Testis (tissue), 3 donors: ENCODE results near the gene WWC2. TPM values are rescaled to one million over a fixed set of nuclear protein-coding genes. Genes with fewer than 3 reads are reported as not detected.

Experiments used
- DNase-seq: peaks from one replicate; pipeline ENCODE4 v3.0.0-alpha.2; 2019
- H3K27ac ChIP-seq, 2 donors: fragments of 200-600 bp; sonication (generic); one replicate each; pipeline ENCODE4 v1.5.1; 2019
- H3K27me3 ChIP-seq: fragments of 200-600 bp; sonication (generic); one replicate; pipeline ENCODE4 v1.5.1; 2019
- H3K36me3 ChIP-seq: fragments of 200-600 bp; sonication (generic); one replicate; pipeline ENCODE4 v1.5.1; 2017; ENCODE audit warnings: low read depth; ENCODE audit errors: missing control alignments
- H3K4me1 ChIP-seq: fragments of 200-600 bp; sonication (generic); one replicate; pipeline ENCODE4 v1.5.1; 2019
- H3K4me3 ChIP-seq, 2 donors: fragments of 200-600 bp; sonication (generic); one replicate each; pipeline ENCODE4 v1.5.1; 2017 to 2019
- H3K9me3 ChIP-seq: fragments of 200-600 bp; sonication (generic); one replicate; pipeline ENCODE4 v1.5.1; 2017
- CTCF ChIP-seq, 3 experiments: fragments of 450-650 bp in 2 of 3; fragments of 200-600 bp in 1 of 3; sonication (generic) in 1 of 3; IDR thresholded peaks; one replicate each; pipeline ENCODE4 v1.5.1; 2016 to 2019; ENCODE audit warnings: antibody characterized with exemption in 3 of 3, mild to moderate bottlenecking in 2 of 3, moderate library complexity in 1 of 3
- POLR2A ChIP-seq: fragments of 450-650 bp; IDR thresholded peaks from one replicate; pipeline ENCODE4 v1.6.1; 2017; ENCODE audit warnings: antibody characterized with exemption, mild to moderate bottlenecking, moderate library complexity
- WGBS, 2 donors: methylation state at CpG; one replicate each; pipeline ENCODE4 v1.1.5; 2018; 5-methylcytosine and 5-hydroxymethylcytosine counted together
- intact Hi-C: fragments of 100-400 bp; cut with DNase I; formaldehyde crosslinking; loops from one replicate; pipeline ENCODE4 v1.15.1; 2023; ENCODE audit warnings: low total_unique reads
- polyA plus RNA-seq: library from polyadenylated mRNA; stranded (reverse); fragments of 350-450 nt; fragmentation: Illumina TruSeq; extraction: RNeasy Lipid Tissue Mini Kit (QIAGEN cat#74804); gene quantifications from one replicate; pipeline ENCODE4 v1.2.3, GENCODE V29; 2014; ENCODE audit warnings: low read depth, low replicate concordance; ENCODE audit not compliant: insufficient read depth
- total RNA-seq, 2 donors: library from RNA; depleted of rRNA; stranded (reverse); fragments of >200 nt; gene quantifications; one replicate each; pipeline ENCODE4 v1.2.3, GENCODE V29; 2016

WWC2 gene
- total and polyA plus RNA-seq, 3 donors from 2014 or later = 34.4 to 76.7 (median 64.2) TPM

- no peaks in the 10 kb centered on the region for H3K36me3 ChIP-seq
- no peaks in the 10 kb centered on the region for H3K4me1 ChIP-seq
- H3K27ac ChIP-seq = no peak overlapping the region
- intact Hi-C loops = no loop called here
- TF ChIP-seq POLR2A (no peak), CTCF (IDR thresholded peaks at IDR 0.05) (no peak)
- no peaks in the 10 kb centered on the region for H3K9me3 ChIP-seq
- H3K27me3 ChIP-seq = no peaks in the 10 kb centered on the region
- no peak for DNase-seq
- 91% methylated on average over 3 of the region's 3 CpGs for WGBS, 2 donors
- H3K4me3 ChIP-seq = no peak overlapping the region
These were observed 96.5 kb downstream of the WWC2 start for GRCh38 chr4:183195534-183195933.

- no peak for DNase-seq
- intact Hi-C loops = no loop called here
- Histone ChIP-seq H3K36me3 (no peaks in the 10 kb centered on the region), H3K27me3 (no peaks in the 10 kb centered on the region), H3K4me1 (no peaks in the 10 kb centered on the region), H3K4me3 (no peak overlapping the region), H3K9me3 (no peaks in the 10 kb centered on the region), H3K27ac (no peak overlapping the region)
- WGBS, 2 donors = 63 to 69% methylated on average over 3 of the region's 3 CpGs
- TF ChIP-seq CTCF (IDR thresholded peaks at IDR 0.05) = no peak
- TF ChIP-seq POLR2A = no peak
These were observed 98.1 kb downstream of the WWC2 start for GRCh38 chr4:183197140-183197539.

- Histone ChIP-seq H3K9me3 (no peaks in the 10 kb centered on the region), H3K4me3 (no peak overlapping the region), H3K36me3 (no peaks in the 10 kb centered on the region), H3K4me1 (no peaks in the 10 kb centered on the region), H3K27me3 (no peaks in the 10 kb centered on the region), H3K27ac (no peak overlapping the region)
- intact Hi-C loops = no loop called here
- TF ChIP-seq CTCF (IDR thresholded peaks at IDR 0.05) = no peak
- peak; percentile 86 for DNase-seq
- 33 to 37% methylated on average over 4 of the region's 4 CpGs for WGBS, 2 donors
These were observed 101.4 kb downstream of the WWC2 start for GRCh38 chr4:183200453-183200852.

- H3K9me3 ChIP-seq = no peaks in the 10 kb centered on the region
- no peak for DNase-seq
- H3K27ac ChIP-seq = no peak overlapping the region
- WGBS, 2 donors = 92 to 95% methylated on average over 4 of the region's 4 CpGs
- H3K36me3 ChIP-seq = no peaks in the 10 kb centered on the region
- intact Hi-C loops = no loop called here
- H3K27me3 ChIP-seq = no peaks in the 10 kb centered on the region
- no peaks in the 10 kb centered on the region for H3K4me1 ChIP-seq
- no peak overlapping the region for H3K4me3 ChIP-seq
- TF ChIP-seq POLR2A (no peak), CTCF (IDR thresholded peaks at IDR 0.05) (no peak)
These were observed 102.3 kb downstream of the WWC2 start for GRCh38 chr4:183201331-183201730.

- Histone ChIP-seq H3K36me3 (no peaks in the 10 kb centered on the region), H3K27ac (no peak overlapping the region), H3K9me3 (no peaks in the 10 kb centered on the region), H3K27me3 (no peaks in the 10 kb centered on the region), H3K4me1 (no peaks in the 10 kb centered on the region), H3K4me3 (no peak overlapping the region)
- no peak for DNase-seq
- intact Hi-C loops = no loop called here
- 87 to 97% methylated on average over 2 of the region's 2 CpGs for WGBS, 2 donors
- no peak for TF ChIP-seq CTCF (IDR thresholded peaks at IDR 0.05)
- TF ChIP-seq POLR2A = no peak
These were observed 103.5 kb downstream of the WWC2 start for GRCh38 chr4:183202523-183202922.
